ENCODE measurements around the gene TBC1D12.

GRCh38 chr10:94358480-94358879, 43.9 kb upstream of the TBC1D12 start:
- TF ChIP-seq CTCF (IDR thresholded peaks at IDR 0.05; ENCODE audit: low read depth, low read length, poor library complexity, severe bottlenecking), result no peak
- TF ChIP-seq EZH2phosphoT487 (IDR thresholded peaks at IDR 0.05; ENCODE audit: borderline replicate concordance, low read length), result no peak
